H1 (cell line): ENCODE results near the gene SLC15A3. TPM values are rescaled to one million over a fixed set of nuclear protein-coding genes. Genes with fewer than 3 reads are reported as not detected.

Experiments
- EZH2 ChIP-seq: fragments of 200-600 bp; sonication (generic); IDR thresholded peaks from 2 replicates; pipeline ENCODE4 v1.7.1; 2012; ENCODE audit warnings: low read depth, mild to moderate bottlenecking, moderate library complexity, low read length, inconsistent platforms; ENCODE audit not compliant: severe bottlenecking
- SIX5 ChIP-seq: IDR thresholded peaks from 2 replicates; pipeline ENCODE4 v1.6.1; 2011; ENCODE audit warnings: mild to moderate bottlenecking, low read depth, low read length
- polyA plus RNA-seq, 7 experiments: library from polyadenylated mRNA; depleted of rRNA in 3 of 7; stranded (reverse) in 5 of 7; unstranded in 2 of 7; fragments of >200 nt in 5 of 7; fragments of 200-250 nt in 2 of 7; gene quantifications; 1 replicate in 5 of 7; 2 replicates in 1 of 7; 4 replicates in 1 of 7; pipeline versions ENCODE4 v1.2.1 to v1.2.3, GENCODE V29; 2011 to 2013; ENCODE audit warnings: missing spikeins in 2 of 7, mixed read lengths in 2 of 7
- total RNA-seq: library from RNA; stranded (reverse); fragmentation: NEBNext Ultra II Directional; extraction: Animal tissue kit (Norgen Biotek cat#: 25700); gene quantifications from 2 replicates; pipeline ENCODE4 v1.2.1, GENCODE V29; 2021
- TF ChIP-seq, protein P1 (sequence below): IDR thresholded peaks from 2 replicates; pipeline ENCODE4 v1.6.1; 2012; ENCODE audit warnings: inconsistent platforms
- TF ChIP-seq, protein P2 (sequence below): IDR thresholded peaks from 2 replicates; pipeline ENCODE4 v1.6.1; 2011; ENCODE audit warnings: low read length, improper control_type of control experiment

SLC15A3 gene
- total and polyA plus RNA-seq, 2 of the 8 experiments (the other 6 are each of a cell fraction or from before 2014, with no cell fraction given): 25.8 to 31.0 TPM

- TF ChIP-seq SIX5: no peak
- TF ChIP-seq, protein P1, sequence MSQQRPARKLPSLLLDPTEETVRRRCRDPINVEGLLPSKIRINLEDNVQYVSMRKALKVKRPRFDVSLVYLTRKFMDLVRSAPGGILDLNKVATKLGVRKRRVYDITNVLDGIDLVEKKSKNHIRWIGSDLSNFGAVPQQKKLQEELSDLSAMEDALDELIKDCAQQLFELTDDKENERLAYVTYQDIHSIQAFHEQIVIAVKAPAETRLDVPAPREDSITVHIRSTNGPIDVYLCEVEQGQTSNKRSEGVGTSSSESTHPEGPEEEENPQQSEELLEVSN: no peak
- TF ChIP-seq EZH2: no peak
- TF ChIP-seq, protein P2, sequence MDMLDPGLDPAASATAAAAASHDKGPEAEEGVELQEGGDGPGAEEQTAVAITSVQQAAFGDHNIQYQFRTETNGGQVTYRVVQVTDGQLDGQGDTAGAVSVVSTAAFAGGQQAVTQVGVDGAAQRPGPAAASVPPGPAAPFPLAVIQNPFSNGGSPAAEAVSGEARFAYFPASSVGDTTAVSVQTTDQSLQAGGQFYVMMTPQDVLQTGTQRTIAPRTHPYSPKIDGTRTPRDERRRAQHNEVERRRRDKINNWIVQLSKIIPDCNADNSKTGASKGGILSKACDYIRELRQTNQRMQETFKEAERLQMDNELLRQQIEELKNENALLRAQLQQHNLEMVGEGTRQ: no peak
- TF ChIP-seq, all 59 proteins: peak for 0
These were observed 36.7 kb upstream of the SLC15A3 start (continued) for GRCh38 chr11:60988658-60989057.
